HG02884 (cell line): Measurements from ENCODE around the gene ZNF440.
A peak's percentile ranks its signal among the peaks of the same experiment; 100 is the strongest.
"Not testable (repeated sequence)": the region's sequence is repeated elsewhere in the genome, so short reads cannot be mapped to it uniquely, and the experiment has no call there.

Experiments used
- ATAC-seq: cut with Tn5 transposase; IDR thresholded peaks from one replicate; pipeline ENCODE4 v1.9.1; 2021; ENCODE audit warnings: mild to moderate bottlenecking, moderate library complexity; ENCODE audit not compliant: unreplicated experiment

ZNF440 gene

DNA sequence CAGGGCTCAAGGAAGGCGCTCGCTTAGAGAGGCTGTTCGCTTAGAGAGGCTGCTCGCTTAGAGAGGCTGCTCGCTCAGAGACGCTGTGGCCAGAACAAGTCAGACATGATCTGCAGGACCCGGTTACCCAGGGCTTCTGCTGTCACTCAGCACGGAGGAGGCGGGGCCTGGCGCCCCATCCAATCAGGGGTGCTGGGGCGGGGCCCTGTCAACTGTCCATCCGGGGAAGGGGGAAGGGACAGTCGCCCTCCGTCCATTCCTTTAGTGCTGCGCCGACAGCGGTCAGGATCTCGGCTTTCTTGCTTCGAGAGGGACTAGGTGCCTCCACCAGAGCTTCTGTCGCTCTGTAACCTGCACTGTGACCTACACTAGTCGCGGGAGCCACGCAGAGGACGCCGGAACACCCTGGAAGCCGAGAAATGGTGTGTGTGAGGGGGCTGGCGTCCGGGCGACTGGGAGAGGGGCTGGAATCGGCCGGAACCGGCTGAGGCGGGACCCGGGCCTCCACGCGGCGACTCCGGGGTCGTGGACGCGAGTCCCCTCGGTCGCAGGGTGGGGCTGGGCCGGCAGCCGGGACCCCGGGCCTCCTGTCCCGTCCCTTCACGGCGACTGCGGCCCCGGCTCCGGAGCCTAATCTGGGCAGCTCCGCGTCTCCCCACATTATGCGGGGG lies at the start of gene ZNF440:
Gene ZNF440, plus strand, starts transcription at position 245 of the 671 bp plus-strand sequence. Its CDS starts 175 bp downstream, at position 420.
- ATAC-seq, result peak; percentile 98

DNA sequence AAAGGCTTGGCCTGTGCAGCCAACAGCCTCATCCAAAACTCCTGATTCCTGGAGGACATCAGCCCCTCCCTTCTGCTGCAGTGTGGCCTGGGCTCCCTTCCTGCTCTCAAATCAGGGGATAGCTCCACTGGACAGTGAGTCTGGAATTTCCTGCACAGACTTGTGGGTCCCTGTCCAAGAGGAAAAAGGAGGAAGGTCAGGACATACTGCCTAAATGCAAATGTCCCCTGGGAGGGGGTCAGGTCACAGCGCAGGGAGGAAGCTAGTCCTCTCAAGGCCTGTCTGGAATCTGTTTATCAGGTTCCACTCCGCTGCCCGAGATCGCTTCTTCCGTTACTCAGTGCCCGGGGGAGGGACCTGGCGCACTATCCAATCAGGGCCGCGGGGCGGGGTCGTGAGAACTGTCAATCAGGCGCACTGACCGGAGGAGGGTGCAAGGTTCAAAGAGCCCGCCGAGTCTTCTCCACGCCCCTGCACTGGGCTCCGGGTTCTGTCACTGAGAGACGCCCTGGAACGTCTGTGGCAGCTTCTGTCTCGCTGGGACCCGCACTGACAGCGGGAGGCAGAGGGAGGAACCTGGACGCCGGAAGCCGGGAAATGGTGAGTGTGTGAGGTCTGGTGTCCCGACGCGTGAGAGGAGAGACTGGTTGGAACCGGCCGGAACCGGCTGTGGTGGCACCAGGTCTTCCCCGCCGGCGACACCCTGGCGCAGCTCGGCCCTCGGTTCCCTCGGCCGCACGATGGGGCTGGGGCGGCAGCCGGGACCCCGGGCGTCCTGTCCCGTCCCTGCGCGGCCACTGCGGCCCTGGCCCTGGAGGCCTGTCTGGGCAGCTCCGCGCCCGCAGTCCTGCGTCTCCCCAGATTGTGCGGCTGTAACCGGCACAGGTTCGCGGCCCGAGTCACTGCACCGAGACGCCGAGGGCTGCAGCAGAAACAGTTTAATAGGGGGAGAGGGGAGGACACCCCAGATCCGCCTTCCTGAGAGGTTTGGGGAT lies 47.2 kb upstream of the ZNF440 start, which contains the start of gene ZNF441:
Gene ZNF441, plus strand, starts transcription at position 404 of the 995 bp plus-strand sequence. Its CDS starts 194 bp downstream, at position 598.
- peak; percentile 94 for ATAC-seq

DNA sequence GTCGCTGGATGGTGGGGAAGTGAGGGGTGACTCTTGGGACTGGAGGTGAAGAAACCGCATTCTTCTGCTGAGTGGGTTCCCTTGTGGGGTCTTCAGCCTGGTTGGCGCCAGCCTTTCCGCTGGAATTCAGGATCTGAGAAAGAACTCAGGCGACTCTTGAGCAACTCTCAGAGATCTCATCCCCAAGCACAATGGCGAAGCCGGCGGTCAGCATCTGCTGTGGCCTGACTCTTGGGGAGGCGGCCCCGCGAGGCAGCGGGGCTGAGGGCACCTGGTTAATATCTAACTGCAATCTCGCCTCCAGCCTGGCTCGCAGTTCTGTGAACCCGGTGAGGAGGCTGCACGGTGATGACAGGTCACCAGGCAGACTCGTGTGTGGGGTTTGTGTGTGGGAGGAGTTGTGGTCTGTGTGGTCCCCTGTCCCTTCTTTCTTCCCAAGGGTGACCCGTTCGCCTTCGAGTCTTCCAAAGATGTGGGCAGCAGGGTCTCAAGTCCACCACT lies 46.4 kb upstream of the ZNF440 start:
- no peak for ATAC-seq

DNA sequence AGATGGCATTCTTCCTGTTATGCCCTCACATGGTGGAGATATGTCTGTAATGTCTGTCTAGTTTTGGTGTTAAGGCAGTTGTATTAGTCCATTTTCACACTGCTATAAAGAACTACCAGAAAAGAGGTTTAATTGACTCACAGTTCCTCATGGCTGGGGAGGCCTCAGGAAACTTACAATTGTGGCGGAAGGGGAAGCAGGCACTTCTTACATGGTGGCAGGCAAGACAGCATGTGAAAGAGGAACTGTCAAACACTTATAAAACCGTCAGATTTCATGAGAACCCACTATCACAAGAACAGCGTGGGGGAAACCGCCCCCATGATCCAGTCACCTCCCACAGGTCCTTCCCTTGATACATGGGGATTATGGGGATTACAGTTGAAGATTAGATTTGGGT lies 44.1 kb upstream of the ZNF440 start:
- no peak for ATAC-seq

DNA sequence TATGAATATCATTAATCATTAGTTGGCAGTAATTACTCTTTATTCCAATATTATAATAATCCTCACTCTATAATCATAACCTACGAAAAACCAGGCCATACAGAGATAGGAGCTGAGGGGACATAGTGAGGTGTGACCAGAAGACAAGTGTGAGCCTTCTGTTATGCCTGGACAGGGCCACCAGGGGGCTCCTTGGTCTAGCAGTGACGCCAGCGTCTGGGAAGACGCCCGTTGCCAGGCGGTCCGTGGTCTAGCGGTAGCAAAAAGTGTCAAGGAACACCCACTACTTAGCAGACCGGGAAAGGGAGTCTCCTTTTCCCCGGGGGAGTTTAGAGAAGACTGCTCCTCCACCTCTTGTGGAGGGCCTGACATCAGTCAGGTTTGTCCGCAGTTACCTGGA lies 42.6 kb upstream of the ZNF440 start:
- not testable (repeated sequence) for ATAC-seq

DNA sequence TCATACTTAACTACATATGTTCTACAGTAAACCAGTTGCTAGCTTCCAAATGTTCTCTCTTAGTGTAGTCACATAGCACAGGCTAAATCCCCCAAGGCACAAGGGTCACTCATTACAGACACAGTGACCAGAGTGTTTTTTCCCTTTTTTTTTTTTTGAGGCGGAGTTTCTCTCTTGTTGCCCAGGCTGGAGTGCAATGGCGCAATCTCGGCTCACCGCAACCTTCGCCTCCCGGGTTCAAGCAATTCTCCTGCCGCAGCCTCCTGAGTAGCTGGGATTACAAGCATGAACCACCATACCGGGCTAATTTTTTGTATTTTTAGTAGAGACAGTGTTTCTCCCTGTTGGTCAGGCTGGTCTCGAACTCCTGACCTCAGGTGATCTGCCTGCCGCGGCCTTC lies 37.4 kb upstream of the ZNF440 start:
- ATAC-seq, result not testable (repeated sequence)

DNA sequence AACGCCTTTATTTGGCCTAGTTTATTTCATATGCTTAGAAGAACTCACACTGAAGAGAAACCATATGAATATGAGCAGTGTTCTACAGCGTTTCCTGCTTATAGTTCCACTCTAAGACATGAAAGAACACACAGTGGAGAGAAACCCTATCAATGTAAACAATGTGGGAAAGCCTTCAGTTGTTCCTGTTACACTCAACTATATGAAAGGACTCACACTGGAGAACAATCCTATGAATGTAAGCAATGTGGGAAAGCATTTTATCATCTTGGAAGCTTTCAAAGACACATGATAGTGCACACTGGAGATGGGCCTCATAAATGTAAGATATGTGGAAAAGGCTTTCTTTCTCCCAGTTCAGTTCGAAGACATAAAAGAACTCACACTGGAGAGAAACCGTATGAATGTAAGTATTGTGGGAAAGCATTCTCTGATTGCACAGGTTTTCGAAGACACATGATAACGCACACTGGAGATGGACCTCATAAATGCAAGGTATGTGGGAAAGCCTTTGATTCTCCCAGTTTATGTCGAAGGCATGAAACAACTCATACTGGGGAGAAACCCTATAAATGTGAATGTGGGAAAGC lies 33.5 kb upstream of the ZNF440 start:
- ATAC-seq, result no peak

DNA sequence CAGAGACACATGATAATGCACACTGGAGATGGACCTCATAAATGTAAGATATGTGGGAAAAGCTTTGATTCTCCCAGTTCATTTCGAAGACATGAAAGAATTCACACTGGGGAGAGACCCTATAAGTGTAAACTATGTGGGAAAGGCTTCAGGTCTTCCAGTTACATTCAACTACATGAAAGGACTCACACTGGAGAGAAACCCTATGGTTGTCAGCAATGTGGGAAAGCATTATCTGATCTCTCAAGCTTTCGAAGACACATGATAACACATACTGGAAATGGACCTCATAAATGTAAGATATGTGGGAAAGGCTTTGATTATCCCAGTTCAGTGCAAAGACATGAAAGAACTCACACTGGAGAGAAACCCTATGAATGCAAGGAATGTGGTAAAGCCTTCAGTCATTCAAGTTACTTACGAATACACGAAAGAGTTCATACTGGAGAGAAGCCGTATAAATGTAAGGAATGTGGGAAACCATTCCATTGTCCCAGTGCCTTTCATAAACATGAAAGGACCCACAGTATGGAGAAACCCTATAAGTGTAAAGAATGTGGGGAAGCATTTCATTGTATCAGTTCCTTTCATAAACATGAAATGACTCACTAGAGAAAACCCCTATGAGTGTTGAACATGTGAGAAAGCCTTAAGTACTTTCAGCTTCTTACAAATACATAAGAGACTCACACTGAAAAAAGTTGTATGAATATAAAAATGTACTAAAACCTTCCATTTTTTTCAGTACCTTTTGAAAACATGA lies 32.6 kb upstream of the ZNF440 start:
- no peak for ATAC-seq

DNA sequence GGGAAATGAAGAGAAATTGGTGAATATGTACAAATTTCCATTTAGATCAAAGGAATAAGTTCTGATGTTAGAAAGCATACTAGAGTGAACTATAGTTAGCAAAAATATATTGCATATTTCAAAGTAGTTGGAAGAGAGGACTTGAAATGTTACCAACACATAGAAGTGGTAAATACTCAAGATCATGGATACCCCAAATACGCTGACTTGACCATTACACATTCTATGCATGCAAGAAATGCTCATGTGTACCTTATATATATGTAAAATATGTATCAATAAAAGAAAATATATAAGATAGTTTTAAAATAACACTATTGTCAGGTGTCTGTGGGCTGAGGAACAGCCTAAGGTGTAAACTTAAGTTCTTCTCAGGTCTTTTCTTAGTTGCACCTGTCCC lies 30.3 kb upstream of the ZNF440 start:
- no peak for ATAC-seq

DNA sequence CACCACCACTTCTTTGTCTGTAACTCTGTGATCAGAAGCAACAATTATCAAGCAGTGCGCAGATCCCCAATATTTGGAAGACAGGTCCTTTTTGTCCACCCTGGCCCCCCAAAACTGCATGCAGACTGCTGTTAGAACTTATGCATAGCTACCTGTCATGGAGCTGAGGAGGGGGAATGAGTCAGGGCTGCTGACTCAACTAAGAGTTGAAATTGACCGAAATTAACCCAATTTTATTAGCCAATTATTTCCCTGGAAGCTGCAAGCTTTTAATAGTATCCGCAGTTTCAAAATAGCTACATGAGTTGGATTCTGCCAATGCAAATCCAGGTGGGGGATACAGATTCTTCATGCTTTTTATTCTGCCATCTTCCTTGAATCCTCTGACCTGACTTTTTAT lies 29.7 kb upstream of the ZNF440 start:
- no peak for ATAC-seq

DNA sequence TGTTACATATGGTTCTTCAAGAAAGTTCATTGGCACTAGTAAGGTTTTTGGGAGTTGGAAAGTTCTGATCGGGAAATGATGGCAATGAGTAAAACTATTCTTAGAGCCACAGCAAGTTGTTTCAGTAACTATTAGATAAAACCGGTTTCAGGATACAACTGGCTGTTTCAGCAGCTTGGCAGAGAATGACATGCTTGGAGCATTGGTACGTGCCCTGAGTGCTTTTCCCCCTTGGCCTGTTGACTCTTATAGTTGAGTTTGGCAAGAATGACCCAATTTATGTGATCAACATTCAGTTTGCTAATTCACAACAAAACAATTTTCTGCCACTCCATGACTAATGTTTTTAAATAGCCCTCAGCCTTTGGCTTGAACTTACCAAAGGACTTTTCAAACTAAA lies 26.5 kb upstream of the ZNF440 start:
- no peak for ATAC-seq

DNA sequence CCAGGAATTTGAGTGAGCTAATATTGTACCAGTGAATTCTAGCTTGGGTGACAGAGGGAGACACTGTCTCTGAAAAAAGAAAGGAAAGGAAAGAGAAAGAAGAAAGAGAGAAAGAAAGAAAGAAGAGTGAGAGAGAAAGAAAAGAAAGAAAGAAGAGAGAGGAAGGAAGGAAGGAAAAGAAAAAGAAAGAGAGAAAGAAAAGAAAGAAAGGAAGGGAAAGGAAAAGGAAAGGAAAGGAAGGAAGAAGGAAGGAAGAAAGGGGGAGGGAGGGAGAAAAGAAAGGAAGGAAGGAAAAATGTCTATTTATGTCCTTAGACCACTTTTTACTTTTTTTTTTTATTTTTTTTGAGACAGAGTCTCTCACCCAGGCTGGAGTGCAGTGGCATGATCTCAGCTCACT lies 21.1 kb upstream of the ZNF440 start:
- no peak for ATAC-seq

DNA sequence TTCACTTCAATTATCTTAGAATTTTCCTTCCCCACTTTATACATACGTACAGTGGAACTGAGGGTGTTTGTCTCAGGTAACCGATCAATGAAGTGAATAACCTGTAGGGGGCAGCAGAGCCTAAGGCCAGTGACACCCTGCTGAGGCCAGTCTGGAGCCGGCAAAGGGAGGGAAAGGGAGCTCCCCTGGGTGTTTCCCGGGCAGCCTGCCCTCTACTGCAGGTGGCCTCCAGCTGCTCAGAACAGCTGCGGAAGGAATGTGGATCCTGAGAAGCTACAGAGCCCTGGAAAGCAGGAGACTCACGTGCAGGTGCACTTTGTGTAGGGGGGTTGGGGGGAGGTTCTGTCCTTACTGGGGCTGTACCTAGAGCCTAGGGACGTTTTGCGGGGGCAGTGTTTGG lies 16.6 kb upstream of the ZNF440 start:
- no peak for ATAC-seq

DNA sequence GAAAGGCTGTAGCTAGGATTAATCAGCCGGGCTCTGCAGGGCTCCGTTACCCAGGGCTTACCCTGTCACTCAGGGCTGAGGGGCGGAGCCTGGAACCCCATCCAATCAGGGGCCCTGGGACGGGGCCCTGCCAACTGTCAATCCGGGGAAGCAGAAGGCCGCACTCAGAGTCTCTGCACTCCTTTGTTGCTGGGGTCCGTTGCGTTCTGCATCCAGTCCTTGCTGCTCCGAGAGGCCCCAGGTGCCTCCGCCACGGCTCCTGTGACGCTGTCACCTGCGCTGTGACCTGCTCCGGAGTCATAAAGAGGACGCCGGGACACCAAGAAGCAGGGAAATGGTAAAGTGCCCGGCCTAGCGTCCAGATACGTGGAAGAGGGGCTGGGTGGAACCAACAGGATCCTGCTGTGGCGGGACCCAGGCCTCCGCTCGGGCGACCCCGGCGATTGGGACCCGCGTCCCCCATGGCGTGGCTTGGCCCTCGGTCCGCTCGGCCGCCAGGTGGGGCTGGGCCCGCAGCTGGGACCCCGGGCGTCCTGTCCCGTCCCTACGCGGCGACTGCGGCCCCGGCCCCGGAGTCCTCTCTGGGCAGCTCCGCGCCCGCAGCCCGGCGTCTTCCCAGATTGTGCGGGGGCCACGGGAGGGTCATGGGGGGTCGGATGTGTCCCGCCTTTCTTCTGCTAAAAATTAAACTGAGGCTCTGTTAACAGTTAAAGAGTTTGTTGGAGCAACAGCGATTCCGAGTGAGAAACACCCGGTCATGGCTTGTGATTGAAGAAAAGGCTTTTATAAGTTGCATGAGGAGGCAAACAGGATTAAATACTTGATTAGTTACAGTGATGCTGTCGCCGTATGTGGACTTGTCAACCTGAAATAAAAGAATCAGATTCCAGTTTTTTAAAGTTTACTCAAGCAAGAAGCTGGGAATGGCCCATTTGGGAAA lies 15.4 kb upstream of the ZNF440 start, which contains the start of gene ZNF491:
Gene ZNF491, plus strand, starts transcription at position 133 of the 940 bp plus-strand sequence. CDS start 7,431 bp downstream, outside the sequence.
- ATAC-seq, result peak; percentile 80

DNA sequence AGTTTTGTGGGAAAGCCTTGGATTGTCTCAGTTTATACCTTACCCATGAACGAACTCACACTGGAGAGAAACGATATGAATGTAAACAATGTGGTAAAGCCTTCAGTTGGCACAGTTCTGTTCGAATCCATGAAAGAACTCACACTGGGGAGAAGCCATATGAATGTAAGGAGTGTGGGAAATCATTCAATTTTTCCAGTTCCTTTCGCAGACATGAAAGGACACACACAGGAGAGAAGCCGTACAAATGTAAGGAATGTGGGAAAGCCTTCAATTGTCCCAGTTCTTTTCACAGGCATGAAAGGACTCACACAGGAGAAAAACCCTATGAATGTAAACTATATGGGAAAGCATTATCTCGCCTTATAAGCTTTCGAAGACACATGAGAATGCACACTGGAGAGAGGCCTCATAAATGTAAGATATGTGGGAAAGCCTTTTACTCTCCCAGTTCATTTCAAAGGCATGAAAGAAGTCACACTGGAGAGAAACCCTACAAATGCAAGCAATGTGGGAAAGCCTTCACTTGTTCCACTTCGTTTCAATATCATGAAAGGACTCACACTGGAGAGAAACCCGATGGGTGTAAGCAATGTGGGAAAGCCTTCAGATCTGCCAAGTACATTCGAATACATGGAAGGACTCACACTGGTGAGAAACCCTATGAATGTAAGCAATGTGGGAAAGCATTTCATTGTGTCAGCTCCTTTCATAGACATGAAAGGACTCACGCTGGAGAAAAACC lies 7.5 kb upstream of the ZNF440 start:
- no peak for ATAC-seq

DNA sequence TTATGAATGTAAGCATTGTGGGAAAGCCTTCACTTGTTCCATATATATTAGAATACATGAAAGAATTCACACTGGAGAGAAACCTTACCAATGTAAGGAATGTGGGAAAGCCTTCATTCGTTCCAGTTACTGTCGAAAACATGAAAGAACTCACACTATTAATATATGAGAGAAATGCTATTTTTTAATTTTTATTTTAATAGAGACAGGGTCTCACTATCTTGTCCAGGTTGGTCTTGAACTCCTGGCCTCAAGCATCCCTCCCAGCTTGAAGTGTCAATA lies 7.0 kb upstream of the ZNF440 start:
- ATAC-seq, result no peak

DNA sequence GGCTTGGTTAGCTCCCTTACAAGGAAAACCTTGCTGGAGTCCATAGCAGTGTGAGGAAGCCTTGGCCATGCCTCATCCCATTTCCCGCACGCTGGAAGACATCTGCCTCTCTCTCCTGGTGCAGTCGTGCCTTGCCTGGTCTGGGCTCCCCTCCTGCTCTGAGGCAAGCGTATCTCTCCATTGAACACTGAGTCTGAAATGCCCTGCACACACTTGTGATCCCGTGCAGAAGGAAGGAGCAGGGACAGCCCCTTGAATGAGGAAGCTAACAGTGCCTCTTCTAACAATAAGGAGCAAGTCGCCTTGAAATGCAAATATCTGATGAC lies 407 bp upstream of the ZNF440 start:
- ATAC-seq, result peak; percentile 39

DNA sequence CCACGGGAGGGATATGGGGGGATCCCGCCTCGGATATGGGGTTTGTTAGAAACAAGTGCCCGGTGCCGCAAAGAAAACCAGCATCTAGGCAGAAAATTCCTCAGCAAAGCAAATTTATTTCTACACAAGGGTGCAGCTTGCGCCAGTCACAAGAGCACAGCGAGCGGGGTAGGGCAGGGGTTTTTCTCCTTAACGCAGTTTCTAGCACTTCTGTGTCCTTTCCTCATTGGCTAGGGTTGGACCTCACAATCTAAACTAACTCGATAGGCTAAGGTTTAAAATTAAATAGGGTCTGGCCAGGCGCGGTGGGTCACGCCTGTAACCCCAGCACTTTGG lies 595 bp downstream of the ZNF440 start:
- ATAC-seq, result no peak

DNA sequence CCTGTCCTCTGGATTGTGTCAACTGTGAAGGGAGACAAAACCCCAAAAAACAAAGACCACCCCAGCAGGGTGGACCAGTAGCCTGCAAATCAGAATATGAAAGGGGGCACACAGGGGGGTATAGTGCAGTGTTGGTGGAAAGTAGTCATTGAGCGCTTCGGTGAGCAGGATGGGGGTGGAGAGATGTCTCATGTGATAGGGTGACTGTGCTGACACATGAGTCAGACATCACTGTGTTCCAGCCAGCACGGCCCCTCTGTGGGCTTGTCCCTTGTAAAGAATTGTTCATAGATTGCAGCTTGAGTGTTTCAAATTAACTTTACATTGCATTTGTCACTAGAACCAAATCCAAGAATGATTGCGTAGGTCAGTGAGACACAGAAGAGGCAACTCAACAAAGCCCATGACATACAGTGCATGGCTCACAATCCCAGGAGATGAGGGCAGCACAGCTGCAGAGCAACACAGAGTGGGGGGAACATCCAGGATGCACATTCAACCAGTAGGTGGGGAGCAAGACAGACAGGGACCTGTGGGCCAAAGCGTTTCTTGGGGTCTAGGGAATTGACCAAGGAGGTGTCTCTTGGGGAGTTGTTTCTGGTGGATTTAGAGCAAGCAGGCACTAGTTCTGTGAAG lies 7.5 kb downstream of the ZNF440 start:
- no peak for ATAC-seq
